Karpas-422 (cell line): ENCODE results near the gene DNAAF8. TPM values are rescaled to one million over a fixed set of nuclear protein-coding genes. Genes with fewer than 3 reads are reported as not detected.

ENCODE experiments used
- DNase-seq: peaks from one replicate; pipeline ENCODE4 v3.0.0-alpha.2; 2015
- H2AFZ ChIP-seq: fragments of 200-600 bp; sonication (generic); 2 replicates; pipeline ENCODE4 v1.6.1; 2014; ENCODE audit warnings: antibody characterized with exemption, low read length, mixed read lengths
- H3K27ac ChIP-seq: fragments of 200-600 bp; sonication (generic); 2 replicates; pipeline ENCODE4 v1.5.1; 2014; ENCODE audit warnings: mild to moderate bottlenecking, low read length, moderate library complexity
- H3K27me3 ChIP-seq: fragments of 200-600 bp; sonication (generic); 2 replicates; pipeline ENCODE4 v1.6.1; 2014; ENCODE audit warnings: low read length, mixed read lengths
- H3K36me3 ChIP-seq: fragments of 200-600 bp; sonication (generic); 2 replicates; pipeline ENCODE4 v1.6.1; 2014; ENCODE audit warnings: low read length, mixed read lengths; ENCODE audit not compliant: insufficient read depth
- H3K4me1 ChIP-seq: fragments of 200-600 bp; sonication (generic); 2 replicates; pipeline ENCODE4 v1.6.1; 2014; ENCODE audit warnings: mild to moderate bottlenecking, low read length, mixed read lengths
- H3K4me2 ChIP-seq: fragments of 200-600 bp; sonication (generic); 2 replicates; pipeline ENCODE4 v1.6.1; 2014; ENCODE audit warnings: low read length, low read depth, mild to moderate bottlenecking; ENCODE audit not compliant: poor library complexity, severe bottlenecking
- H3K4me3 ChIP-seq: fragments of 200-600 bp; sonication (generic); 2 replicates; pipeline ENCODE4 v1.5.1; 2014; ENCODE audit warnings: mild to moderate bottlenecking, antibody characterized with exemption, low read length, mixed read lengths
- H3K79me2 ChIP-seq: fragments of 200-600 bp; sonication (generic); 2 replicates; pipeline ENCODE4 v1.6.1; 2014; ENCODE audit warnings: mild to moderate bottlenecking, low read length, mixed read lengths
- H3K9ac ChIP-seq: fragments of 200-600 bp; sonication (generic); 2 replicates; pipeline ENCODE4 v1.6.0; 2014; ENCODE audit warnings: low read length
- H3K9me2 ChIP-seq: fragments of 200-600 bp; sonication (generic), shearing (Covaris generic); replicated peaks from 2 replicates; pipeline ENCODE4 v1.6.0; 2014; ENCODE audit warnings: mild to moderate bottlenecking, low read length, moderate library complexity; ENCODE audit not compliant: insufficient read depth
- H3K9me3 ChIP-seq: fragments of 300-700, 200-600 bp; sonication (generic); 2 replicates; pipeline ENCODE4 v1.6.1; 2014; ENCODE audit warnings: low read length, mixed read lengths
- H4K20me1 ChIP-seq: fragments of 200-600 bp; sonication (generic); 2 replicates; pipeline ENCODE4 v1.6.1; 2014; ENCODE audit warnings: mild to moderate bottlenecking, antibody characterized with exemption, low read length, low read depth; ENCODE audit not compliant: insufficient read depth
- total RNA-seq: library from RNA; depleted of rRNA; stranded (reverse); fragments of >200 nt; shearing (Covaris generic); gene quantifications from 2 replicates; pipeline ENCODE4 v1.2.3, GENCODE V29; 2014; ENCODE audit warnings: low replicate concordance

Gene DNAAF8
- total RNA-seq, 1 experiment from 2014 or later, result 0.22 TPM

GRCh38 chr16:4724661-4725270 is 9.6 kb upstream of the DNAAF8 start:
- DNase-seq, result no peak
- H4K20me1 ChIP-seq, result no peaks in the 10 kb centered on the region
- no peaks in the 10 kb centered on the region for H3K9me2 ChIP-seq
- no peaks in the 10 kb centered on the region for H3K79me2 ChIP-seq
- H3K4me3 ChIP-seq, result no peak overlapping the region
- no peaks in the 10 kb centered on the region for H3K4me1 ChIP-seq
- no peaks in the 10 kb centered on the region for H3K9me3 ChIP-seq
- H3K36me3 ChIP-seq, result 0 out of 2 replicates have a peak, but pooled peaks cover 3% of the 10 kb centered on the region
- H2AFZ ChIP-seq, result no peak overlapping the region
- no peak overlapping the region for H3K27ac ChIP-seq
- H3K9ac ChIP-seq, result no peak overlapping the region
- H3K27me3 ChIP-seq, result no peaks in the 10 kb centered on the region
- no peak overlapping the region for H3K4me2 ChIP-seq

GRCh38 chr16:4726616-4727015 is 7.7 kb upstream of the DNAAF8 start:
- no peak overlapping the region for H2AFZ ChIP-seq
- no peak overlapping the region for H3K4me3 ChIP-seq
- H3K9me2 ChIP-seq, result no peaks in the 10 kb centered on the region
- DNase-seq, result no peak
- H3K36me3 ChIP-seq, result 0 out of 2 replicates have a peak, but pooled peaks cover 3% of the 10 kb centered on the region
- no peaks in the 10 kb centered on the region for H3K27me3 ChIP-seq
- no peak overlapping the region for H3K4me2 ChIP-seq
- no peaks in the 10 kb centered on the region for H4K20me1 ChIP-seq
- H3K9ac ChIP-seq, result no peak overlapping the region
- H3K27ac ChIP-seq, result no peak overlapping the region
- H3K9me3 ChIP-seq, result no peaks in the 10 kb centered on the region
- H3K79me2 ChIP-seq, result peaks cover 1% of the 10 kb centered on the region
- H3K4me1 ChIP-seq, result no peaks in the 10 kb centered on the region

GRCh38 chr16:4728676-4729075 is 5.7 kb upstream of the DNAAF8 start:
- DNase-seq, result no peak
- H3K36me3 ChIP-seq, result 0 out of 2 replicates have a peak, but pooled peaks cover 3% of the 10 kb centered on the region
- no peak overlapping the region for H2AFZ ChIP-seq
- peaks cover 8% of the 10 kb centered on the region for H3K4me1 ChIP-seq
- no peak overlapping the region for H3K4me3 ChIP-seq
- H3K4me2 ChIP-seq, result no peak overlapping the region
- H4K20me1 ChIP-seq, result no peaks in the 10 kb centered on the region
- H3K79me2 ChIP-seq, result peaks cover 21% of the 10 kb centered on the region
- no peak overlapping the region for H3K27ac ChIP-seq
- H3K9me2 ChIP-seq, result no peaks in the 10 kb centered on the region
- no peak overlapping the region for H3K9ac ChIP-seq
- no peaks in the 10 kb centered on the region for H3K9me3 ChIP-seq
- H3K27me3 ChIP-seq, result no peaks in the 10 kb centered on the region

GRCh38 chr16:4729876-4730275 is 4.5 kb upstream of the DNAAF8 start:
- Histone ChIP-seq H3K9me2 (no peaks in the 10 kb centered on the region), H3K79me2 (peaks cover 23% of the 10 kb centered on the region), H3K4me3 (no peak overlapping the region), H3K27me3 (no peaks in the 10 kb centered on the region), H3K9me3 (no peaks in the 10 kb centered on the region), H4K20me1 (no peaks in the 10 kb centered on the region), H3K9ac (no peak overlapping the region), H2AFZ (no peak overlapping the region), H3K4me1 (peaks cover 8% of the 10 kb centered on the region), H3K27ac (no peak overlapping the region), H3K36me3 (0 out of 2 replicates have a peak, but pooled peaks cover 3% of the 10 kb centered on the region), H3K4me2 (no peak overlapping the region)
- no peak for DNase-seq

- Histone ChIP-seq H3K9ac (peak overlapping the region; percentile 89), H3K27ac (peak overlapping the region; percentile 69), H3K4me2 (peak overlapping the region; percentile 83), H3K4me3 (peak overlapping the region; percentile 91), H3K4me1 (peaks cover 15% of the 10 kb centered on the region), H3K9me2 (no peaks in the 10 kb centered on the region), H3K36me3 (no peaks in the 10 kb centered on the region), H3K27me3 (no peaks in the 10 kb centered on the region), H3K79me2 (peaks cover 23% of the 10 kb centered on the region), H3K9me3 (no peaks in the 10 kb centered on the region), H2AFZ (peak overlapping the region; percentile 70; the same call in 1 of the 2 replicates), H4K20me1 (no peaks in the 10 kb centered on the region)
- no peak for DNase-seq
Measured at GRCh38 chr16:4733211-4733742, 1.1 kb upstream of the DNAAF8 start.

- no peak for DNase-seq
- peaks cover 15% of the 10 kb centered on the region for H3K4me1 ChIP-seq
- peak overlapping the region; percentile 70 for H2AFZ ChIP-seq
- H3K4me3 ChIP-seq, result peak overlapping the region; percentile 91
- H3K9me2 ChIP-seq, result no peaks in the 10 kb centered on the region
- H3K36me3 ChIP-seq, result no peaks in the 10 kb centered on the region
- no peaks in the 10 kb centered on the region for H3K9me3 ChIP-seq
- peak overlapping the region; percentile 69 for H3K27ac ChIP-seq
- no peaks in the 10 kb centered on the region for H4K20me1 ChIP-seq
- peak overlapping the region; percentile 83 for H3K4me2 ChIP-seq
- no peaks in the 10 kb centered on the region for H3K27me3 ChIP-seq
- peaks cover 23% of the 10 kb centered on the region for H3K79me2 ChIP-seq
- peak overlapping the region; percentile 89 for H3K9ac ChIP-seq
Measured at GRCh38 chr16:4733747-4734062, 632 bp upstream of the DNAAF8 start.

- Histone ChIP-seq H3K4me1 (peaks cover 15% of the 10 kb centered on the region), H3K27ac (peak overlapping the region; percentile 69), H3K9me2 (no peaks in the 10 kb centered on the region), H3K4me3 (peak overlapping the region; percentile 91), H2AFZ (peak overlapping the region; percentile 86), H3K27me3 (no peaks in the 10 kb centered on the region), H3K9ac (peak overlapping the region; percentile 89), H3K4me2 (peak overlapping the region; percentile 83), H3K36me3 (no peaks in the 10 kb centered on the region), H4K20me1 (no peaks in the 10 kb centered on the region), H3K9me3 (no peaks in the 10 kb centered on the region), H3K79me2 (peaks cover 23% of the 10 kb centered on the region)
- peak; percentile 96 for DNase-seq
Measured at GRCh38 chr16:4734730-4735535, 596 bp downstream of the DNAAF8 start.

- no peak for DNase-seq
- Histone ChIP-seq H3K36me3 (no peaks in the 10 kb centered on the region), H3K9me2 (no peaks in the 10 kb centered on the region), H2AFZ (no peak overlapping the region), H3K4me2 (no peak overlapping the region), H3K27me3 (no peaks in the 10 kb centered on the region), H3K9me3 (no peaks in the 10 kb centered on the region), H3K4me1 (peaks cover 15% of the 10 kb centered on the region), H3K79me2 (peaks cover 22% of the 10 kb centered on the region), H4K20me1 (no peaks in the 10 kb centered on the region), H3K4me3 (no peak overlapping the region), H3K9ac (no peak overlapping the region), H3K27ac (no peak overlapping the region)
Measured at GRCh38 chr16:4736546-4736945, 2.2 kb downstream of the DNAAF8 start.
